HG03571 (cell line): ENCODE results near the gene SUSD4.

Source experiments
- ATAC-seq: cut with Tn5 transposase; IDR thresholded peaks from one replicate; pipeline ENCODE4 v1.9.1; 2021; ENCODE audit not compliant: unreplicated experiment

SUSD4 gene

DNA sequence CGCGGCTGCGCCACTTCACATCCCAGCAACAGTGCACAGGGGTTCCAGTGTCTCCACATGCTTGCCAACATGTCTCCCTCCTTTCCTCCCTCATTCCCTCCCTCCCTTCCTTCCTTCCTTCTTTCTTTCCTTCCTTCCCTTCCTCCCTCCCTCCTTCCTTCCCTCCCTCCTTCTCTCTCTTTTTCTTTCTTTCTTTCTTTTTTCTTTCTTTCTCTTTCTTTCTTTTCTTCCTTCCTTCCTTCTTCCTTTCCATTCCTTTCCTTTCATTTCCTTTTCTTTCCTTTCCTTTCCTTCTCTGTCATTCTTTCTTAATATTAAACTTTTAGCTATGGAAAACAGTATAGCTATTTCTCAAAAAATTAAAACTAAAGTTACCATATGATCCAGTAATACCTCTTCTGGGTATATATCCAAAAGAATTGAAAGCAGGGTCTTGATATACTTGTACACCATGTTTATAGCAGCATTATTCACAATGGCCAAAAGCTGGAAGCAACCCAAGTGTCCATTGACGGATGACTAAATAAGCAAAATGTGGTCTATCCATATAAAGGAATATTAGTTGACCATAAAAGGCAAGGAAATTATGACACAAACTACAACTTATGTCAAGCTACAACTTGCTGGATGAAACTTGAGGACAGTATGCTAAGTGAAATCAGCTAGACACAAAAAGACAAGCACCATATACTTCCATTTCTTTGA is 165.9 kb downstream of the SUSD4 start:
- ATAC-seq, result no peak

DNA sequence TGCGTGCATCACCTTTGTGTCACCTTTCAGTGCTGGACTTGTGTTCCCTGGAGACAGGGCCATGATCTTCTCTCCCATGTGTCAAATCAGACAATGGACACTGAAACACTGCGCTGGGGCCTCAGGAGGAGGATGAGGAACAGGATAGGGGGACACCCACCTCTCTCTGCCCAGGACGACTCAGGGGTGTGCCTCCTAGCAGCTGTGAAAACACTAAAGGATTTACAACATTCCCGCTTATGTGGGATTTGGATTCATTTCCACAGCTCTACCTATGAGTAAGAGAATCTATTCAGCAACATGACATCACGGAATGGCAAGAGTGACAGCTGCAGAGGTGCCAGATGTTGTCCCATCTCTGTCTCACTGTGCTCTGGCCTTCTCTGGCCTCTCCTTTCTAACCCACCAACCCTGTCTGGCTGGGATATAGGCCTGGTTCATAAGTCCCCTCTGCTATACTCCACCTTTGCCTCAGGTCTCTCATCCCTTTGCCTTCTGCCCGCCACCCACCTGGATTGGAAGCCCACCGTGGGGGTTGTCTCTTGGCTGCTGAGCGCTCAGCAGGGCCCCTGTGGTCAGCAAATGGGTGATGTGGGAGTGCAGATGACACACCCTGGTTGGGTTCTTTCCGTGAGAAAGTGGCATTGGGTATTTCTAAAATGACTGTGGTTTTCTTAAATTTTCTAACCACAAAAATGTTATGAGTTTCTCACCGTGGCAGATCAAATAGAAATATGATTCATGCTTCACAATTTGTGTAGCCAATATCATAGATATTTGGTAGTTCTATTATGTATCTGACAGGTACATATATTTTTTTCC is 173.9 kb downstream of the SUSD4 start:
- ATAC-seq, result no peak

DNA sequence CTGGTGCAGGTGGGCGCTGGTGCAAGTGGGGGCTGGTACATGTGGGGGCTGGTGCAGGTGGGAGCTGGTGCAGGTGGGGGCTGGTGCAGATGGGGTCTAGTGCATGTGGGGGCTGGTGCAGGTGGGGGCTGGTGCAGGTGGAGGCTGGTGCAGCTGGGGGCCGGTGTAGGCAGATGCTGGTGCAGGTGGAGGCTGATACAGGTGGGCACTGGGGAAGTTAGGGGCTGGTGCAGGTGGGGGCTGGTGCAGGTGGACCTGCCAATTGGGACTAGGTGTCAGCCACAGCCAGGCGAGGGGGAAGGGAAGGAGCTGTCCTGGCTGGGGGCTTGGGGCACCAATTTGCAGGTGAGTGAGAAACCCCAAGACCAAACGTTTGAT is 174.5 kb downstream of the SUSD4 start:
- ATAC-seq, result no peak

DNA sequence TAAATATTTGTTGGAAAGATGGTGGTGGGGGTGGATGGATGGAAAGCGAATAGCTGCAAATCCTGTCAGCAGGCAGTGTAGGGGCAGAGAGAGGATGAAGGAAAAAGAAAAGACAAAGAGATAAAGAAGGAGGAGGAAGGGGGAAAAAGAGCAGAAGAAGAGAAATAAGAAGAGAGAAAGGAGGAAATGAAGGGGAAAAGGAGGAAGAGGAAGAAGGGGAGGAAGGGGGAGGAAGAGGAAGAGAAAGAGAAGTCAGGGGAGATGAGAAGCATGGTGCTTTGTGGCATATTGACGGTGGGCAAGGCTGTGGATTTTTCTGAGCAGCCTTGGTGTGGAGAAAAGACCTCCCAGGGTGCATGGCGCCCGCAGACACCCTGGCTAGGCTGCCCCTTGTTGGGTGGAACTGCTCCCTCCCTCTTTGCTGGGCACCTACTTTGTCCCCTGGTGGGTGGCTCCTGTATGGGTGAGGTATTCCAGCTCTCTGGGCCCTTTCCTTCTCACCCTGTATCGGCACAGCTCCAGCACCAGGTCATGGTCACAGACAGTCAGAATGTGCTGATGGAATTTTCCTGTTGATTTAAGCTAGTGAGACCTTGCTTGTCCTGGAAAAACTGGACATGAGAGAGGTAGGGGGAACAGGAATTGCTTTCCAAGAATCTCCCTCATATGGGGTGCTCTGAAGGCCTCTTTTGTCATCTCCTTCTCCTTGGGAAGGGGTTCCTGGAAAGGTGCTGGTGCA is 175.2 kb downstream of the SUSD4 start:
- ATAC-seq, result no peak

DNA sequence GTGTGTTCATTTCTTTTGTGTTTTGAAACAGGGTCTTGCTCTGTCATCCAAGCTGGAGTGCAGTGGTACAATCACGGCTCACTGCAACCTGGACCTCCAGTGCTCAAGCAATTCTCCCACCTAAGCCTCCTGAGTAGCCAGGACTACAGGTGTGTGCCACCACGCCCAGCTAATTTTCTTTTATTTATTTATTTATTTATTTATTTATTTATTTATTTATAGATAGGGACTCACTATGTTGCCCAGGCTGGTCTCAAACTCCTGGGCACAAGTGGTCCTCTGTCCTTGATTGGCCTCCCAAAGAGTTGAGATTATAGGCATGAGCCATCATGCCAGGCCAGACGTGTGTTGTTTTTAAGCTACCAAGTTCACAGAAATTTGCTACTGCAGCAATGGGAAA is 177.2 kb downstream of the SUSD4 start:
- no peak for ATAC-seq

DNA sequence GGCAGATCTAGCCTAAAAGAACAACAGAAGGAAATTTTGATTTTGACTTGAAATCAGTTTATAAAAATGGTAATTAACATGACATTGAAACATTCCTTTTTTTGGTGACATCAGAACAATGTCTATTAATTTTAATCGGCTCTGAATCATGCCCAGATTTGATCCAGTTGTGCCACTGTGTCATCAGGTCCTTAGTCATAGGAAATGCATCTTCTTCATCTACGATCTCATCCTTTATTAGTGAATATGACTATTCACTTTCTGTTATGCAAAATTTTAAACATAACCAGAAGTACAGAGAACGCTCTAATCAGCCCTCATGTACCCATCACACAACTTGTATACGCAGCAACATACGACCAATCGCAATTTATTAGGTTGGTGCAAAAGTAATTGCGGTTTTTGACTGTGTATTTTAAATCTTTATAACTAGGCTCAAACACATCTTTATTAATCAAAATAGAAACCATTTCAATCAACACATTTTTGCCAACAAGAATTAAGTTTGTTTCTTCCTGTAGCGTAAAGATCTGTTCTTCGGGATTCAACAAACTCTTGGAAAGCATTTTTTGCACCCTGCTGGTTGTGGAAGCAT is 180.6 kb downstream of the SUSD4 start:
- no peak for ATAC-seq

DNA sequence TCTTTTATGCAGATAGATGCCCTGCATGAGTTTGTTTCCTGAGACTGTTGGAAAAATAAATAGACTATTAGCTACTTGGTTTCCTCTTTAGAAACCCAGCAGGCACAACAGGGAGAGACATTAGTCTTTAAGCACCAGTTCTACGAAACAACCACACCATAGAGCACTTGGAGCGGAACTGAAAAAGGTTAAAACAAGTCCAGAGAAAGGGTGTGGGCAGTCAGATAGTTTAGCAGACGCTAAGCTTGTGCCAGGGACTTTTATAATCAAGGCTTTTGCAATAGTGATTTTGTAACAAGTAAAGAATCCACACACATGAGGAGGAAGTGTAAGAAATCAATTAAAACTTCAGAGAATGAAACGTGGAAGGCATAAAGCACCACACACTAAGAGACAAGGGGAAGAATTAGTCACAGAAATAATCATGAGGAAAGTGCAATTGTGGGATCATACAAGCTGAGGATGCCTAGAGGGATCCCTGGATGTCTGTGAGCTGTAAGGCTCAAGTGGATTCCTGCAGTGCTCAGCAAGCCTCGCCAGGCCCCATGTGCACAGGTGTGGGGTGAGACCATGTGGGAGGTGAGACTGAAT is 183.2 kb downstream of the SUSD4 start:
- ATAC-seq, result no peak

DNA sequence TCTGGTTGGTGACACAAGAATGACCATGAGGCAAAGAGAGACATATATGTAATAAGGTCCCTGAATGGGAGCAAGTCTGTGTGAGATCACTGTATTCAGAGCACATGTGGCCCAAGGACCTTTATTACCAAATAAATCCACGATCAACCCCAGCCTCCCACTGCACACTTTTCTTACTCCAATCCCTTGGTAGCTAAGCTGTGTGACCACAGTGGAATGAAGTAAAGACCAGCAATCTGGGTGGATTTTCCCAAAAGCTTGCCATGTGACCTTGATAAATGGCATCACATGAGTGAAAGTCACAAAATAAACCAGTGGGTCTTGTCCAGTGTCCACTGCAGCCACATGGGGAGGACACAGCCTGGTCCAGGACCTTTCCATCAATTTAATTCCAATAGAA is 184.2 kb downstream of the SUSD4 start:
- no peak for ATAC-seq

DNA sequence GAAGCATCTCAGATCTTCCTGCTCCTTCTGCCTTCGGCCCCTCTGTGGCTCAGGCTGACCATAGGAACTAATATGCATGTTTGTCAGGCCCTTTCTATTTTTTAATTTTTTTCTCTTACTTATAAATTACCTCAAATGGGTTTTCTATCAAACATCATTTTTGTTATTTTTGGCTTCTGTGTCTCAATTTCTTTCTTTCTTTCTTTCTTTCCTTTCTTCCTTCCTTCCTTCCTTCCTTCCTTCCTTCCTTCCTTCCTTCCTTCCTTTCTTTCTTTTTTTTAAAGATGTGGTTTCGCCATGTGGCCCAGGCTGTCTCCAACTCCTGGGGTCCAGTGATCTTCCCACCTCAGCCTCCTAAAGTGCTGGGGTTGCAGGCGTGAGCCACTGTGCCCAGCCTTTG is 184.7 kb downstream of the SUSD4 start:
- no peak for ATAC-seq

DNA sequence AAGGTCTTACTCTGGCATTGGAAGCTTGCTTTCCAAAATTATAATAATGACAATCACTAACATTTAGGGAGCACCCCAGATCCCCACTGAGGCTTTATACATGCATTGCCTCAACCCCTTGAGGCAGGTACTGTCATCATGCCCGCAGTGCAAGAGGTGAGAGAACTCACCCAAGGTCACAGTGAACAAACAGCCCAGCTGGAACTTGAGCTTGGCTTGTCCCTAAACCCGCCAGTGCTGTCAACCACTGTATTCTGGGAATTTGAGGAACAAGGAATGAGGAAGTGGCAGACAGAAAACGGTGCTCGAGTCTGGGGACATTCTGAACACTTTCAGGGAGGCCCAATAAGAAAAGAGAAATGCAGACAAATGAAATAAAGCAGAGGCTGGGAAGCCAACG is 186.3 kb downstream of the SUSD4 start:
- ATAC-seq, result no peak

DNA sequence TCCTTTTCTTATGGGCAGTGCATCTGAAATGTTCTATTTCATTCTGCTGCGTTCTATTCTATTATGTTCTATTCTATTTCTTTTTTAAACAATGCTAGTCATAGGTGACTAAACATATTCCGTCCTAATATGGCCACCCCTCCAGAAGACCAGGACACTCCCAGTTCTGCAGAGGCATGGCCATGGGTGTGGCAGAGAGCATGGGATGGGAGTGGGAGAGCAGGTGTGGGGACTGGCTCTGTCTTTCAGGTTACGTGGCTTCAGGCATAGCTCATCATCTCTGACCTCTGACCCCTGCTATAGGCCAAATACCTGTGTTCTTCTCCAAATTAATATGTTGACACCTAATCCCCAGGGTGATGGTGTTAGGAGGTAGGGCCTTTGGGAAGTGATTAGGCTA is 187.5 kb downstream of the SUSD4 start:
- no peak for ATAC-seq

DNA sequence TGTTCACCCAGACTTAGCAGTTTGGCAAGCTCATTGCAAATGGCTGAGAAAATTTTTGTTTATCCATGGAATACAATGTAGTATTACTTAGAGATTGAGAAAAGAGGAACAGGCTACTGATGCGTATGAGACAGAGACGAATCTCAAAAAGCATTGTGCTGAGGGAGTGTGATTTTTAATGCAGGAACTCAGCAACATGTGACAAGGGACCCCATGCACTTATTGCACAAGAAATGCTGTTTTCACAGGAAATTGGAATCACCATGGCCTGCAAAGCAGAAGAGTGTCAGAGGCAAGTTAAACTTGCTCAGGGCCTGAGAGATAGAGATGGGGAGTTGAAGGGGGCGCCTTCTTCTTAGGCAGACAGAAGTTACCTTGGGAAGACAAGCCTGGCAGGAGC is 188.3 kb downstream of the SUSD4 start:
- no peak for ATAC-seq

DNA sequence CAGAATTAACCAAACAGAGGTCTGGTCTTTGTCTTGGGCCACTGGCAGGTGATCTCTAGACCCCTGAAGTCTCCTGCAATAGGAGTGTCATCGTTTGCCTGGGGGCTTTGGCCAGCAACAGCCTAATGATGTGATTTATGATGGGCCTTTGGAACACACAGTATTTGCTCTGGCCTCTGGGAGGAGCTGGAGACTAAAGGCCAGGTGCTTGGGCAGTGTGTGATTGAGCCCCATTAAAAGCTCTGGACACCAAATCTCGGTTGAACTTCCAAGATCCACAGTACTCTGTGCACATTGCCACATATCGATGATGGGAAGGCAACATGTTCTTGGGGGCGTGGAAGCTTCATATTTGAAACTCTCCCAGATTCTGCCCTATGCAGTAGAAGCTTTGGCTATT is 188.9 kb downstream of the SUSD4 start:
- no peak for ATAC-seq
